Measurements from ENCODE around the gene SLC44A2.
A peak's percentile ranks its signal among the peaks of the same experiment; 100 is the strongest.

Gene SLC44A2

DNA sequence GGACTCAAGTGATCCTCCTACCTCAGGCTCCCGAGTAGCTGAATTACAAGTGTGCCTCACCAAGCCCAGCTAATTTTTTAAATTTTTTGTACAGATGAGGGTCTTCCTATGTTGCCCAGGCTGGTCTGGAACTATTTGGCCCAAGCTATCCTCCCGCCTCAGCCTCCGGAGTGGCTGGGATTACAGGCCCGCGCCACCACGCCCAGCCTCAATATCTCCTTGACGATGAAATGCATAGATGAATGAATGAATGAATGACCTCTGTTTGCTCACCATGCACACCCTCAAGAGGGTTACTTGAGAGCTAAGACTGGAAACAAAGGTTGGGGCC, 23.4 kb upstream of the SLC44A2 start:
- TF ChIP-seq POLR2A (IDR thresholded peaks at IDR 0.05; ENCODE audit: extremely low read depth, insufficient read length) (no peak), CTCF (IDR thresholded peaks at IDR 0.05; ENCODE audit: low read depth, low read length) (no peak), MYC (IDR thresholded peaks at IDR 0.05; ENCODE audit: low read depth, low read length) (no peak)
- TF ChIP-seq, protein P1, sequence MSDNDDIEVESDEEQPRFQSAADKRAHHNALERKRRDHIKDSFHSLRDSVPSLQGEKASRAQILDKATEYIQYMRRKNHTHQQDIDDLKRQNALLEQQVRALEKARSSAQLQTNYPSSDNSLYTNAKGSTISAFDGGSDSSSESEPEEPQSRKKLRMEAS (IDR thresholded peaks at IDR 0.05; ENCODE audit: low read depth, low read length): no peak
- DNase-seq (ENCODE audit: low read depth): no peak
- no peak overlapping the region for H3K4me3 ChIP-seq (ENCODE audit: low read depth, low read length)

DNA sequence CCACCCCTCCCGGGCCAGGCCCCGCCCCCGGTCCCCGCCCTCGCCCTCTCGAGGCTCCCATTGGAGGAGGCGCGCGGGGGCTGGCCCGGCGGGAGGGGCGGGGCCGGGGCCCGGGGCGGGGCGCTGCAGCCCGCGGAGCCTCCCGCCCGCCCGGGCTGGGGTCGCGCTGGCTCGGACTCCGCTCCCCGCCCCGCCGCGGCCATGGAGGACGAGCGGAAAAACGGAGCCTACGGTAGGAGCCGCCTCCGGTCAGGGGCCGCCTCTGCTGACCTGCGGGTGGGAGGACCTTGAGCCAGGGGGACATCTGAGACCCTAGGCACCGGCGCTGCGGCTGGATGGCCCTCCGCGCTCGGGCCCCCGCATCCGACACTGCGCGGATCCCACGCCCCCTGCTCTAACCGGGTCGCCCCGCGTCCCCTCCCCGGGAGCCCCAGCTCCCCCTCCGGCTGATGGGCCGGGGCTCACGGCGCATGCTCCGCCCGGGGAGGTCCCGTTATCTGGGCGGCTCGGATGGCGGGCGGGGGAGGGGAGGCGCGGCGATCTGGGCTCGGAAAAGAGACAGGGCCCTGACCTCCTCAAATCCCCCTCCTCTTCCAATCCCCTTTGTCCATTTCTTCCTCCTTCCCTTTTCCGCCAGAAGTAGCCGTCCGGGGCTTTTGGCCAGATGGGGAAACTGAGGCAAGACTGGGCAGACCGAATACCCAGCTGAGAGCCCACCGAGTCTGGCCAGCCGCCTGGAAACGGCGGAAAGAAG, 22.8 kb upstream of the SLC44A2 start:
- DNase-seq (ENCODE audit: low read depth): peak; percentile 92
- H3K4me3 ChIP-seq (ENCODE audit: low read depth, low read length): peak overlapping the region; percentile 70
- TF ChIP-seq MYC (IDR thresholded peaks at IDR 0.05; ENCODE audit: low read depth, low read length): no peak; the same call in 1 of the 2 replicates
- peak; percentile 83 for TF ChIP-seq POLR2A (IDR thresholded peaks at IDR 0.05; ENCODE audit: extremely low read depth, insufficient read length)
- no peak for TF ChIP-seq CTCF (IDR thresholded peaks at IDR 0.05; ENCODE audit: low read depth, low read length)
- TF ChIP-seq, protein P1 (IDR thresholded peaks at IDR 0.05; ENCODE audit: low read depth, low read length): peak; percentile 47; the same call in 1 of the 2 replicates

GRCh38 chr19:10603084-10603872, 22.1 kb upstream of the SLC44A2 start:
- peak overlapping the region; percentile 70 for H3K4me3 ChIP-seq (ENCODE audit: low read depth, low read length)

GRCh38 chr19:10603873-10604459, 21.4 kb upstream of the SLC44A2 start:
- DNase-seq (ENCODE audit: low read depth): peak; percentile 90
- H3K4me3 ChIP-seq (ENCODE audit: low read depth, low read length): peak overlapping the region; percentile 70
- TF ChIP-seq MYC (IDR thresholded peaks at IDR 0.05; ENCODE audit: low read depth, low read length): no peak
- TF ChIP-seq, protein P1 (IDR thresholded peaks at IDR 0.05; ENCODE audit: low read depth, low read length): no peak
- TF ChIP-seq CTCF (IDR thresholded peaks at IDR 0.05; ENCODE audit: low read depth, low read length): no peak
- no peak for TF ChIP-seq POLR2A (IDR thresholded peaks at IDR 0.05; ENCODE audit: extremely low read depth, insufficient read length)

More at GRCh38 chr19:10603084-10603872, 22.1 kb upstream of the SLC44A2 start:
- peak; percentile 28 for TF ChIP-seq POLR2A (IDR thresholded peaks at IDR 0.05; ENCODE audit: extremely low read depth, insufficient read length)
- TF ChIP-seq CTCF (IDR thresholded peaks at IDR 0.05; ENCODE audit: low read depth, low read length): peak; percentile 5
- TF ChIP-seq, protein P1 (IDR thresholded peaks at IDR 0.05; ENCODE audit: low read depth, low read length): peak; percentile 77
- TF ChIP-seq MYC (IDR thresholded peaks at IDR 0.05; ENCODE audit: low read depth, low read length): peak; percentile 63
- peak; percentile 89 for DNase-seq (ENCODE audit: low read depth)

DNA sequence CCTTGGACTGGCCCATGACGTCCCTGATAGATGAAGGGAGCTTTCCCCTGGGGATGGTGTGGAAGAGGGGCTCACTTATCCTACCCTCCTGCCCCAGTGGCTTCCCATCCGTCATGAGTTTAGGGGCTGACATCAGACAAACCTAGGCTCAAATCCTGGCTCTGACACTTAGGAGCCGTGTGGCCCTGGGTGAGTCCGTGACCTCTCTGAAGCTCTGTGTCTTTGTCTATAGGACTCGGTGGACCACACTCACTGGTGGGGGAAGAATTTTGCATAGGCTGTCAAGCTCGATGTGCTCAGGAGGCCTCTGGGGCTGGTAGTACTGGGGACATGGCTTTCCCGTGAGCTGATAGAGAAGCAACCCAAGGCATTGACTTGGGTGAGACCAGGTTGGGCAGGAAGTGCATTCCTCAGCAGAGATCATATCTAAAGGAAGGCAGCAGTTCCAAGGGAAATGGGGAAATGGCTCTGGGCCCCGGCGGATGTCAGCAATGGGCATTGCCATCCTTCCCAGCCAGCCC, 20.8 kb upstream of the SLC44A2 start:
- DNase-seq (ENCODE audit: low read depth): peak; percentile 40
- H3K4me3 ChIP-seq (ENCODE audit: low read depth, low read length): no peak overlapping the region
- no peak for TF ChIP-seq POLR2A (IDR thresholded peaks at IDR 0.05; ENCODE audit: extremely low read depth, insufficient read length)
- peak; percentile 68; the same call in 1 of the 2 replicates for TF ChIP-seq MYC (IDR thresholded peaks at IDR 0.05; ENCODE audit: low read depth, low read length)
- TF ChIP-seq CTCF (IDR thresholded peaks at IDR 0.05; ENCODE audit: low read depth, low read length): no peak
- TF ChIP-seq, protein P1 (IDR thresholded peaks at IDR 0.05; ENCODE audit: low read depth, low read length): no peak
